ENCODE results near the gene NNMT.

NNMT gene

GRCh38 chr11:114273890-114274635 is 22.1 kb upstream of the NNMT start:
- H3K9ac ChIP-seq: no peak overlapping the region
- H3K4me2 ChIP-seq: no peak overlapping the region
- no peaks in the 10 kb centered on the region for H3K27me3 ChIP-seq
- H3K4me1 ChIP-seq: no peaks in the 10 kb centered on the region
- H3K27ac ChIP-seq: no peak overlapping the region
- H3K36me3 ChIP-seq: no peaks in the 10 kb centered on the region
- no peaks in the 10 kb centered on the region for H3K9me3 ChIP-seq
- no peaks in the 10 kb centered on the region for H4K20me1 ChIP-seq
- H3K4me3 ChIP-seq: no peak overlapping the region
- TF ChIP-seq Cebpa-rat (IDR thresholded peaks at IDR 0.05): no peak

DNA sequence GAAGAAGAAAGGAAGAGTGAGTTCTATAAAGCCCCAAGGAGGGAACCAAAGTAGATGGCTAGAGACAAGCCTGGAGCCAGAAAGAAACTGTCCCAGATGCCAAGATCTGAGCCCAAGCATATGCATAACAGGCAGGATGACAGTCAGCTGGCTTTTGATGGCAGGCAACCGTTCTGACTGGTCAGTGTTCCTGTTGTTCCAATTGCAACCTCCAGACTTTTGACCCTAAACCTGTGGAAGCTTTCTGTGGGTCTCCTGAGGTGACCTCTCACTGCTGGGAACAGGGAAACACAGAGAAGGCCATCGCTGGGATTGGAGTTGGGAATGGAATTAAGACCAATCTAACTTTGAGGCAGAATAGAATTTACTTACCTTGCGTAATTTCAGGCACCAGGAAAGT is 21.6 kb upstream of the NNMT start:
- no peak overlapping the region for H3K4me2 ChIP-seq
- no peaks in the 10 kb centered on the region for H4K20me1 ChIP-seq
- TF ChIP-seq Cebpa-rat (IDR thresholded peaks at IDR 0.05): no peak
- no peaks in the 10 kb centered on the region for H3K27me3 ChIP-seq
- no peaks in the 10 kb centered on the region for H3K36me3 ChIP-seq
- no peak overlapping the region for H3K27ac ChIP-seq
- no peaks in the 10 kb centered on the region for H3K9me3 ChIP-seq
- no peak overlapping the region for H3K9ac ChIP-seq
- H3K4me3 ChIP-seq: no peak overlapping the region
- H3K4me1 ChIP-seq: no peaks in the 10 kb centered on the region

DNA sequence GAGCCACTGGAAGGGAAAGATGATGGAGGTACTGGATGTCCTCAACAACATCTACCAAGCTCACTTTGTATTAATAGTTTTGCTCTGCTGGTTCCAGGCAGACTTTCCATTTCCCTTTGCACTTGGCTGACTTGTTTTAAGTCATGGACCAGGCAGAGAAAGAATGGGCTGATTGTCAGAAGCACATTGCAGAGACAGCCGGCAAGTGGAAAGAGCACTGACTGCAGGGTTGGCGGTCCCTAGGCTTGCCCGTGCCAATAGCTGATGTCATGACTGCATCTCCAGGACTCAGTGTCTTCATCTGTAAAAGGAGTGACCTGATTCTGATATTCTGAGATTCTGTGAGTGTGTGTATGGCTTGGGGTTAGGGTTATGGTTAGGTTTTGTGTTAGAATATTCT is 20.9 kb upstream of the NNMT start:
- no peaks in the 10 kb centered on the region for H3K9me3 ChIP-seq
- H3K27ac ChIP-seq: no peak overlapping the region
- H3K9ac ChIP-seq: no peak overlapping the region
- H3K27me3 ChIP-seq: no peaks in the 10 kb centered on the region
- no peak overlapping the region for H3K4me2 ChIP-seq
- no peak overlapping the region for H3K4me3 ChIP-seq
- no peaks in the 10 kb centered on the region for H4K20me1 ChIP-seq
- no peak for TF ChIP-seq Cebpa-rat (IDR thresholded peaks at IDR 0.05)
- no peaks in the 10 kb centered on the region for H3K36me3 ChIP-seq
- no peaks in the 10 kb centered on the region for H3K4me1 ChIP-seq

- Histone ChIP-seq H3K4me1 (no peaks in the 10 kb centered on the region), H4K20me1 (no peaks in the 10 kb centered on the region), H3K4me2 (no peak overlapping the region), H3K4me3 (no peak overlapping the region), H3K36me3 (no peaks in the 10 kb centered on the region), H3K27ac (no peak overlapping the region), H3K9ac (no peak overlapping the region), H3K9me3 (no peaks in the 10 kb centered on the region), H3K27me3 (no peaks in the 10 kb centered on the region)
- no peak for TF ChIP-seq Cebpa-rat (IDR thresholded peaks at IDR 0.05)
These were observed 20.1 kb upstream of the NNMT start for GRCh38 chr11:114276077-114276476.

DNA sequence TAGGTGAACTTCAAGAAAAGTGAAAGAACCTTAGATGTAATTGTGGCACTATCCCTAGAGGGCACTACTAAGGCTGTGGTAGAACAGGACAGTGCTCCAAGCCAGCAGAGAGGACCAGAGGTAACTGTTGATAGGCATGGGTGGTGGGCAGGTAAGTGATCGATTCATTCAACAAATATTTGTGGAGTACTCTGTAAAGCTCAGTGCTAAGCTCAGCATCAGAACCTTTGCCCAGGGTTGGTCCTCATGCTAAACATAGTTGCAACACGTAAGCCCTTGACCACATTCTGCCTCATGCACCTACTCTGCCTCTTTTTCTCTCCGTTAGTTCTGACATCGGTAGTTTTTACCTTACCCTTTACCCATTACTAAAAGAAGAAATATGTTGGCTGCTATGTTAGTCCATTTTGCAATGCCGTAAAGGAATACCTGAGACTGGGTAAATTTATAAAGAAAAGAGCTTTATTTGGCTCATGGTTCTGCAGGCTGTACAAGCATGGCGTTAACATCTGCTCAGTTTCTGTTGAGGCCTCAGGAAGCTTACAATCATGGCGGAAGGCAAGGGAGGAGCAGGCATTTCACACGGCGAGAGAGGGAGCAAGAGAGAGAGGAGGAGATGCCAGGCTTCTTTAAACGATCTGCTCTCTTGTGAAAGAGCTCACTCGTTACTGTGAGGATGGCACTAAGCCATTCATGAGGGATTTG is 18.4 kb upstream of the NNMT start:
- H3K4me3 ChIP-seq: no peak overlapping the region
- TF ChIP-seq Cebpa-rat (IDR thresholded peaks at IDR 0.05): no peak
- no peak overlapping the region for H3K4me2 ChIP-seq
- no peaks in the 10 kb centered on the region for H3K27me3 ChIP-seq
- H3K9me3 ChIP-seq: no peaks in the 10 kb centered on the region
- no peaks in the 10 kb centered on the region for H4K20me1 ChIP-seq
- no peak overlapping the region for H3K27ac ChIP-seq
- no peaks in the 10 kb centered on the region for H3K36me3 ChIP-seq
- no peak overlapping the region for H3K9ac ChIP-seq
- H3K4me1 ChIP-seq: no peaks in the 10 kb centered on the region

DNA sequence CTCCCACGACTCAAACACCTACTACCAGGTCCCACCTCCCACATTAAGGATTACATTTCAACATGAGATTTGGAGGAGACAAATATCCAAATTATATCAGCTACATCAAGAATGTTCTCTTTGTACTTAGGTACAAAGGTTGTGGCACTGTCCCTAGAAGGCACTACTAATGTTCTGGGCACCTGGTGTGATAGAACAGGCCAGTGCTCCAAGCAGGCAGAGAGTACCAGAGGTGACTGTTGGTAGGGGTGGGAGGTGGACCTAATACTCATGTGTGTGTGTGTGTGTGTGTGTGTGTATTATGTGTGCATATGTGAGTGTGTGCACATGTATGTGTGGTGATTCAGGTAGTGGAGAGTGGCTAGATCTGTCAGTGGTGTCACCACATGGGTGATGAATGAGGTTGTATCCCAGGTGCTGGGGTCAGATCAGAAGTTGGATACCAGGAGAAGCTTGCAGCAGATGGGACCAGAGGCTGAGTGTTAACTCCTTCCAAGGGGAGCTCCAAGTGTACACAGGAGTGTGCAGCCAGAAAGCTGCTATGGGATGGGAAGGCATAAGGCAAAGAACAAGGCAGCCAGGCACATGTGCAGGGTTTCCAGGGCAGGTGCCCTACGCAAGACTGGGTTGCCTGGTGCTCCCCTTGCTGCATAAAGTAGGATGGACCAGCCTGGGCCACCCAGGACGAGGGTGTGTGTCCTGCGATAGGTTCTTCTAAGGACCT is 17.7 kb upstream of the NNMT start:
- Histone ChIP-seq H4K20me1 (no peaks in the 10 kb centered on the region), H3K36me3 (no peaks in the 10 kb centered on the region), H3K4me3 (no peak overlapping the region), H3K27me3 (no peaks in the 10 kb centered on the region), H3K9ac (no peak overlapping the region), H3K4me1 (no peaks in the 10 kb centered on the region), H3K27ac (no peak overlapping the region), H3K4me2 (no peak overlapping the region), H3K9me3 (no peaks in the 10 kb centered on the region)
- no peak for TF ChIP-seq Cebpa-rat (IDR thresholded peaks at IDR 0.05)

- H3K27me3 ChIP-seq: no peaks in the 10 kb centered on the region
- TF ChIP-seq Cebpa-rat (IDR thresholded peaks at IDR 0.05): no peak
These were observed 16.2 kb upstream of the NNMT start for GRCh38 chr11:114279792-114280546.

DNA sequence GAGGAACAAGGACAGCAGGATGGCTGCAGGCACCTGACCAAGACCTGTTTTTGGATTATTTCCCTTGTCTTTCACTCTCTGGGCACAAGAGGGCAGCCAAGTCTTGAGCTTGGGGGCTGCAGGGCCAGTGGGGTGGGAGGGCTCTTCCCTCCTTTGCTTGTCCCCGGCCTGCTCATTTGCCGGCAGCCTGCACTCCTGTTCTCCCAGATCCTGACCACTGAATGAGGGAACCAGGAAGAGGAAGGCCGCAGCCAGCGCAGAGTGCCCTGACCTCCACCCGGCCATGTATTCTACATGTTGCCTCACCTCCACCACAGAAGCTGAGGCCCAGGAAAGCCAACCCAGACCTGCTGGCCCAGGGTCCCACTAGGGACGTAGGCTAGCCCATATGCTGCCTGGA is 15.5 kb upstream of the NNMT start:
- no peaks in the 10 kb centered on the region for H3K27me3 ChIP-seq
- H3K27ac ChIP-seq: no peak overlapping the region
- no peak overlapping the region for H3K4me3 ChIP-seq
- H3K4me1 ChIP-seq: no peaks in the 10 kb centered on the region
- H3K9ac ChIP-seq: no peak overlapping the region
- H3K9me3 ChIP-seq: no peaks in the 10 kb centered on the region
- no peaks in the 10 kb centered on the region for H3K36me3 ChIP-seq
- no peaks in the 10 kb centered on the region for H4K20me1 ChIP-seq
- no peak for TF ChIP-seq Cebpa-rat (IDR thresholded peaks at IDR 0.05)
- H3K4me2 ChIP-seq: no peak overlapping the region

More at GRCh38 chr11:114279792-114280546, 16.2 kb upstream of the NNMT start:
- Histone ChIP-seq H3K4me1 (no peaks in the 10 kb centered on the region), H3K36me3 (no peaks in the 10 kb centered on the region), H3K27ac (no peak overlapping the region), H3K9me3 (no peaks in the 10 kb centered on the region), H3K4me3 (no peak overlapping the region), H4K20me1 (no peaks in the 10 kb centered on the region), H3K4me2 (no peak overlapping the region), H3K9ac (no peak overlapping the region)

DNA sequence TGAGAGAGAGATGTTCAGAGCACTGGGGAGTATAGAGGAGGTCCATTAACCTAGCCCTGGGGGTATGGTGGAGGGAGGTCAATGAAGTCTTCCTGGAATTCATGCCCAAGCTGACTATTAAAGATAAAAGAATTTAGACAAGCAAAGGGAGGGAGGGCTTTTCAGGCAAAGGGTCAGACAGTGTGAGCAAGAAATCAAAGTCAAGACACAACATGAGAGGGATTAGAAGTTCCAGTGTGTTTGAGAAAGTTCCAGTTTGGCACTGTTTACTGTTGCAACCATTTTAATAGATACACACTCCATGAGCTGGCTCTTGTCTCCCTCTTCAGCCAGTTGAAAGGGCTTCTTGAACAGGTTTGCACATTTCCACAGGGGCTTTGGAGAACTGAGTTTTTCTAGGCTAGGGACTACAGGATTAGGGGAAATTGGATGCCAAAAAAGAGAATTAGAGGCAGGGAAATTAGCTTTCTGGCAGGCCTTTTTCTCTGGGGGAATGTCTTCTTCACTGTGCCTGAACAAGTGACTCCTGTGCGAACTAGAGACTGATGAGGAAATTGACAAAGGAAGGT is 14.7 kb upstream of the NNMT start:
- no peak overlapping the region for H3K4me2 ChIP-seq
- H3K9ac ChIP-seq: no peak overlapping the region
- H4K20me1 ChIP-seq: no peaks in the 10 kb centered on the region
- TF ChIP-seq Cebpa-rat (IDR thresholded peaks at IDR 0.05): no peak
- H3K36me3 ChIP-seq: no peaks in the 10 kb centered on the region
- H3K4me1 ChIP-seq: no peaks in the 10 kb centered on the region
- H3K4me3 ChIP-seq: no peak overlapping the region
- H3K9me3 ChIP-seq: no peaks in the 10 kb centered on the region
- no peak overlapping the region for H3K27ac ChIP-seq
- H3K27me3 ChIP-seq: no peaks in the 10 kb centered on the region

Measured in BLaER1 (cell line).